ENCODE results near the gene CYB5B. TPM values are rescaled to one million over a fixed set of nuclear protein-coding genes. Genes with fewer than 3 reads are reported as not detected.

The CYB5B gene
- total RNA-seq, 3 donors from 2014 or later, result 28.2 to 48.0 (median 34.7) TPM

DNA sequence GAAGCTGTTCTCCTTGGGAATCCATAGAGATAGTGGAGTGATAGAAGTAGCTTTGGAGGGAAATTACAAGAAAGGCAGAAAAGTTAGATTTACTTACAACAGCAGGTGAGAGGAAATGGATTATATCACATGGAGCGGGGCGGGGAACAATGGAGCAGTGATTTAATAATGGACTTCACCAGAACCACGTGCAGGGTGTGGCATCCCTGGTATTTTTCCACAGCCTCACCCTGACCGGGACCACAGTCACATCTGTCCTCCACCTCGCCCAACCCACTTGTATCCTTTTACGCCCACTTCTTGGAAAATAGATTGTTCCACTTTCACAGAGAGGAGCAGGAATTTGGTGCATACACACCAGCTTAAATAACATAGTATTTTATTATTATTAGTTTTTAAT lies 15.9 kb upstream of the CYB5B start:
- no peaks in the 10 kb centered on the region for H3K27me3 ChIP-seq
- H3K4me3 ChIP-seq, result no peak overlapping the region
- intact Hi-C loops (cut with DNase I; ENCODE audit: low total_unique reads), result loop anchor here (10.0 kb wide), 1 partner anchor 76 kb away; no protein-coding TSS in a partner anchor
- no peak for DNase-seq (ENCODE audit: low spot score in 2 of 2)
- no peaks in the 10 kb centered on the region for H3K4me1 ChIP-seq
- TF ChIP-seq POLR2A (IDR thresholded peaks at IDR 0.05), result no peak
- no peak for TF ChIP-seq POLR2AphosphoS5 (IDR thresholded peaks at IDR 0.05)
- TF ChIP-seq CTCF (IDR thresholded peaks at IDR 0.05), result no peak
- H3K27ac ChIP-seq, result peak overlapping the region; percentile 5 to 45
- H3K9me3 ChIP-seq, result no peaks in the 10 kb centered on the region
- H3K36me3 ChIP-seq, result no peaks in the 10 kb centered on the region

DNA sequence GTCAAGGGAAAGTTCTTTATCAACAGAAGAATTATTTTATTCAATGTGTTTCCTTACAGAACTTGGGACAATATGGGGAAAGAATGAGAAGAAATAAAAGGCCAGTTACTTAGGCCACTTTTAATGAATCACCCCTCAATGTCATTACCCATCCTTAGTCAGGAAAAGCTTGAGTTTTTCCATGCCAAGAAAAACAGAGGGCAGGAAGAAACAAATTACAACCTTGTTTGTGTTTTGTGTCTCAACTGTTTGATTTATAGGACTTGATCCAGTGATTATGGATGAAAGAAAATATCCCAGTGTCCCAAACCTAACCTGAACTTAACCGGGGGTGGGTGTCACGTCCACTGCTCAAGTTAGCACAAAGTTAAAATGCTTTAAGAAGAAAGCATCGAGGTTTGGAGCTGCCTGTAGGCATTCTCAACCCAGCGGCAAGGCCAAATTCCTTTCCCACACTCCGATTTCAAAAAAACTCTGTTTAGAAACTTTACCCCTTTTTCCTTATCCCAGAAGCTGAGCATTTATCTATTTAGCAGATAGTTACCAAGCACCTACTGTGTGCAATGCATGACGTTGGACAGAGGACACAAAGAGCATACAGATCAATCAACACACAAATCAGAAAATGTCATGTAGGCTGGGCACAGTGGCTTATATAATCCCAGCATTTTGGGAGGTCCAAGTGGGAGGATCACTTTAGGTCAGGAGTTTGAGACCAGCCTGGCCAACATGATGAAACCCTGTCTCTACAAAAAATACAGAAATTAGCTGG lies 14.0 kb upstream of the CYB5B start:
- intact Hi-C loops (cut with DNase I; ENCODE audit: low total_unique reads), result no loop called here
- no peak overlapping the region for H3K4me3 ChIP-seq
- H3K27me3 ChIP-seq, result no peaks in the 10 kb centered on the region
- H3K4me1 ChIP-seq, result no peaks in the 10 kb centered on the region
- DNase-seq (ENCODE audit: low spot score in 2 of 2), result no peak
- H3K27ac ChIP-seq, result peak overlapping the region; percentile 46 to 66
- H3K36me3 ChIP-seq, result no peaks in the 10 kb centered on the region
- TF ChIP-seq CTCF (IDR thresholded peaks at IDR 0.05) (no peak), POLR2AphosphoS5 (IDR thresholded peaks at IDR 0.05) (no peak), POLR2A (IDR thresholded peaks at IDR 0.05) (no peak)
- no peaks in the 10 kb centered on the region for H3K9me3 ChIP-seq

- H3K4me3 ChIP-seq, result no peak overlapping the region
- H3K27me3 ChIP-seq, result no peaks in the 10 kb centered on the region
- H3K9me3 ChIP-seq, result no peaks in the 10 kb centered on the region
- intact Hi-C loops (cut with DNase I; ENCODE audit: low total_unique reads), result no loop called here
- no peak for DNase-seq (ENCODE audit: low spot score in 2 of 2)
- no peaks in the 10 kb centered on the region for H3K4me1 ChIP-seq
- no peak for TF ChIP-seq POLR2AphosphoS5 (IDR thresholded peaks at IDR 0.05)
- no peak for TF ChIP-seq POLR2A (IDR thresholded peaks at IDR 0.05)
- no peak for TF ChIP-seq CTCF (IDR thresholded peaks at IDR 0.05)
- no peak overlapping the region for H3K27ac ChIP-seq
- H3K36me3 ChIP-seq, result no peaks in the 10 kb centered on the region
These were observed 13.1 kb upstream of the CYB5B start for GRCh38 chr16:69411064-69411985.

- Histone ChIP-seq H3K27ac (no peak overlapping the region), H3K4me1 (no peaks in the 10 kb centered on the region), H3K9me3 (no peaks in the 10 kb centered on the region), H3K4me3 (no peak overlapping the region), H3K27me3 (no peaks in the 10 kb centered on the region), H3K36me3 (no peaks in the 10 kb centered on the region)
- no peak for DNase-seq (ENCODE audit: low spot score in 2 of 2)
- intact Hi-C loops (cut with DNase I; ENCODE audit: low total_unique reads), result no loop called here
- TF ChIP-seq POLR2AphosphoS5 (IDR thresholded peaks at IDR 0.05), result no peak
- TF ChIP-seq POLR2A (IDR thresholded peaks at IDR 0.05), result no peak
- no peak for TF ChIP-seq CTCF (IDR thresholded peaks at IDR 0.05)
These were observed 12.1 kb upstream of the CYB5B start for GRCh38 chr16:69412287-69412686.

All from breast epithelium (tissue), 4 donors.